GF-D8 (cell line): ENCODE data around the gene ADGRB2.

ENCODE experiments used
- DNase-seq: peaks from one replicate; lab custom pipeline; 2025; lab: John Stamatoyannopoulos, UW

ADGRB2 gene

GRCh38 chr1:31793586-31794285 is 29.6 kb upstream of the ADGRB2 start:
- no peak for DNase-seq

DNA sequence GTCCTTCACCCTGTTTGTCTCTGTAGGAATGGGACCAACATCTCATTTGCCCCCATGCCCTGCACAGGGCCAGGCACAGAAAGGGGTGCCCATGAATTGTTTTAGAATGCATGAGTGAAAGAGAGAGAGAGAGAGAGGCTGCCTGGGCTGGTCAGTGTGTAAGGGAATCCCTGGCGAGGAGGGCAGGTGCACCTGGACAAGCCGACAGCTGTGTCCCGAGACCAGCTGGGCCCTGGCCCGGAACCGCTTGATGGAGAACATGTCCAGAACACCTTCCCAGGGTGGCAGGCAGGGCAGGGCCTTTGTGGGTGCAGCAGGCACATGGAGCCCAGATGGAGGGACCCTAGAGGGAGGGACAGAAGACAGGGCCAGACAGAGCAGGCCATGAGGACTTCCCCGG is 28.9 kb upstream of the ADGRB2 start:
- DNase-seq, result no peak

DNA sequence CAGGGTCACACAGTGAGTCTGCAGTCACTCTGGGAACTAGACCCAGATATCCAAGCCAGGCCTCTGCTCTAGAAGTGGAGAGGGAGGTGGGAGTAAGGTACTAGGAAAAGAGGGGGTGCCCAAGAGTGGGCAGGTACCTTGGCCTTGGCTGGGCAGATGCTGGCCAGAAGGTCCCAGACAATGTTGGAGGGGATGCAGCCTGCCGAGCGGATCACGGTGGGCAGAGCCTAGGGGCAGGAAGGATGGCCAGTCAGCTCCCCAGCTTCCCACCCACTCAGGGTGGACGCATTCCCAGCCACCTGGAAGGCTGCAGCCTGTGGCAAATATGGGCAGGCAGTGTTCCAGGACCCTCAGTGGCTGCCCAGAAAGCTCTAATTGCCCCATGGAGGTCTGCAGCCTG is 28.4 kb upstream of the ADGRB2 start:
- no peak for DNase-seq

DNA sequence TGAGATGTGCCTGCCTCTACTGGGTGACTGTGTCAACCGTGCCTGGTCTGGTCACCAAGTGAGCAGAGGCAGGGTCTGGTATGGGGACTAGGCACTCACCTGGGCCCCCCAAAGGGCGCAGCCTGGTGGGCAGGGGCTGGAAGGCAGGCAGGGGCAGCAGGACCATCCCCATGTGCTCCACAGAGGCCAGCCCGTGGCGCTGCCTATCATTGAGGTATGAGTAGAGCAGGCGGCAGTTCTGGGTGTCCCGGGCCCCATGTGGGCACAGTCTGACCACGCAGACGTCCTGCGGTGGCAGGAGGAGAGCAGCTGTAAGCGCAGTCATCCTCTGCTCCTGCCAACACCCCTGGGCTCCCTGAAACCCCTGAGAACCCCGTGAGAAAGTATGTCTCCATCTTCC is 28.0 kb upstream of the ADGRB2 start:
- DNase-seq, result no peak

- no peak for DNase-seq
Observed at GRCh38 chr1:31791131-31791858, 27.2 kb upstream of the ADGRB2 start.

DNA sequence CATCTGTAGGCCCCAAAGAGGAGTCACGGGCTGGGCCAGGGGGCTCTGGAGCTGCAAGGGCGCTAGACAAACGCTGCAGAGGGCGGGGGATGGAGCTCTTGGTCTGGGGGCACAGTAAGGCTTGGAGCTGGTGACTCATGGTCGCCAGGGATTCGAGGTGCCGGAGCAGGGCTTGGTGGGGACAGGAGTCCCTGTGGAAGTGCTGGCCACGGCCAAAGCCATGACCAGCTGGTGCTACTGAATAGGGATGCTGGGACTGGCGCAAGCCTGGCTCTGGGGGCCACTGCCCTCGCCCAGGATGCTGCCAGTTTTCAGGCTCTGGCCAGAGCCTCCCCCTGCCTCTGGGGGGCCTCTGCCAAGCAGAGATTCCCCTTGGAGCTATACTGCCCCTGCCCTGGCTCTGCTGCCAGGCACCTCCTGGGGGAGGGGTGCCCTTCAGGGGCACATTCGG is 26.5 kb upstream of the ADGRB2 start:
- DNase-seq, result no peak

DNA sequence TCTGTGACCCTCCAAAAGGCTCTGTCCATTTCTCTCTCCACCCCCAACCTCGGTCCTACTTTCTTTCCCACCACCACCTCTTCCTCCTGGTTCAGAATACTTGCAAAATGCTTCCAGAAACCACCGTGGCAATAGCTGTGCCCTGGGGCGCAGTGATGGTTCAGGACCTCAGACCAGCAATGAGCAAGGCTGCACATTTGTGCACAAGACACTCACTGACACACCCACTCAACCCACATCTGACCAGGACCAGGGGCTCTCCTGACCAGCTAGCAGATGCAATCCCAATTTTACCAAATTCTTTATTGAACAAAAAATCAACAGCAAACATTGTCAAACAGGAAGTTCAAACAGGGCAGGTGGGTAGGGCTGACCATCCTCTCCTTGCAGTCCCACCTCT is 26.0 kb upstream of the ADGRB2 start:
- DNase-seq, result no peak

DNA sequence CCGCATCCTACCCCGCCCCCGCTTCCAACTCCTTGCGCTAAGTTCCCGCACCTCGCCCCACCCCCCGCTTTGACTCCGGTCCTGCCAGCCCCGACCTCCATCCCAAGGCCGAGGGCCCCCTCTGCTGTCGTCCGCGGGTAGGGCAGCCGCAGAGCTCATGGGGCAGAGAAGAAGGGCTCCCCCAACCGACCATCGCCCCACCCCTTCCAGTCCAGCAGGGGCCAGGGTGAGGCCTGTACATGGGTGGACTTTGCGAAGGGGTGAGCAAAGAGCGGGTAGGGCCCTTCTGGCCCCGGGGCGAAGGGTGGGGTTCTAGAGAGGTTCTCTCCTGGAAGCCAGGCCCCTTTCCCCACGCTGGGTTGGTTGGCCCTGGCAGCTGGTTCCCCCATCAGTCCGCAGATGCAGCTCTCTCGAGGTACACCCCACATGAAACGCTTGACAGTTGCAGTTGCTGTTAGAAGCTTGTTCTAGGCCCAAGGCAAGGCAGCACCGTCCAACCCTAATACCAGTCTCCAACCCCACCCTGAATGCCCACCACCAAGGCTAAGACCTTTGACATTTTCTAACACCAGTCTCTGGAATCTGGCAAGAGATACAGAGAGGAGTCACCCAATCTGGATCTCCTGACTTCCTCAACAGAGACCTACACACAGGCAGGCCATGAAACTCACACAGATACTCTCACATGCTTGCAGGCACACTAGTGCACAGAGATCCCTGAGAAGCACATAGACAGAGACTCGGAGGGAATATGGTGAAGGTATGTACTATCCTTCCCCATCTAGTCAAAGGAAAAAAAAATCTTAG is 25.3 kb upstream of the ADGRB2 start:
- DNase-seq, result peak; percentile 10

DNA sequence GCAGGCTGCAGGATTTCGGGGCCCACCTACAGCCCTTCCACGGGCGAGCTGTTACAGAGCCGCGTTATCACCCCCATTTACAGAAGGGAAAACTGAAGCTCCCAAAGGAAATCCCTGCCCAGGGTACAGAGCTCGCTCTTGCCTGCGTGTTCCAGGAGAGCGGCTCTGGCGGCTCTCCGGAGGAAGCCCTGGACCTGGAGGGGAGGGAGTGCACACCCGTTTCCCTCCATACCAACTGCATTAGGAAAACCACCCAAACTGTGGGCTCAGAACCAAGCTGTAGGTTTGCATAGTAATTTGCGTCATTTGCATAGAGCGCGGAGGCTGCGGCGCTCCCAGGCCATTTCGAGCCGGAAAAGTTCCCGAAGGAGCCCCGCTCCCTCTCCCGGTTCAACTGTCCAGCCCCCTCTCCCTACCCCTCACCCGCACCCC is 24.7 kb upstream of the ADGRB2 start:
- no peak for DNase-seq

- no peak for DNase-seq
Observed at GRCh38 chr1:31788138-31788824, 24.1 kb upstream of the ADGRB2 start.

- DNase-seq, result no peak
Observed at GRCh38 chr1:31787786-31788137, 23.6 kb upstream of the ADGRB2 start.

GRCh38 chr1:31787261-31787660 is 23.1 kb upstream of the ADGRB2 start:
- no peak for DNase-seq

GRCh38 chr1:31786366-31787060 is 22.4 kb upstream of the ADGRB2 start:
- DNase-seq, result no peak

DNA sequence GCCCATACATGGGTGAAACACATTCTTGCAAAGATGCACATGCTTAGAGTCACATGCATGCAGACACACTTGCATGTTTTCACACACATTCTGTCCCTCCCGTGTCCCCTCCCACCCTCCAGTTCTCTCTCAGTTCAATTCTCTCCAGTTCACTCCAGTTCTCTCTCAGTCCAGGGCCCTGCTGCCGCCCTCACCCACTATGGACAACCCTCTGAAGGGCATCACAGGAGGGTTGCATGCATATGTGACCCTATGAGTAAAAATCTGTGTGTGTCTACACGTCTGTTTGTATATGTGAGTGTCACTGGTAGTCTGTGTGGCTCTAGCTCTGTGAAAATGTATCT is 21.8 kb upstream of the ADGRB2 start:
- no peak for DNase-seq

DNA sequence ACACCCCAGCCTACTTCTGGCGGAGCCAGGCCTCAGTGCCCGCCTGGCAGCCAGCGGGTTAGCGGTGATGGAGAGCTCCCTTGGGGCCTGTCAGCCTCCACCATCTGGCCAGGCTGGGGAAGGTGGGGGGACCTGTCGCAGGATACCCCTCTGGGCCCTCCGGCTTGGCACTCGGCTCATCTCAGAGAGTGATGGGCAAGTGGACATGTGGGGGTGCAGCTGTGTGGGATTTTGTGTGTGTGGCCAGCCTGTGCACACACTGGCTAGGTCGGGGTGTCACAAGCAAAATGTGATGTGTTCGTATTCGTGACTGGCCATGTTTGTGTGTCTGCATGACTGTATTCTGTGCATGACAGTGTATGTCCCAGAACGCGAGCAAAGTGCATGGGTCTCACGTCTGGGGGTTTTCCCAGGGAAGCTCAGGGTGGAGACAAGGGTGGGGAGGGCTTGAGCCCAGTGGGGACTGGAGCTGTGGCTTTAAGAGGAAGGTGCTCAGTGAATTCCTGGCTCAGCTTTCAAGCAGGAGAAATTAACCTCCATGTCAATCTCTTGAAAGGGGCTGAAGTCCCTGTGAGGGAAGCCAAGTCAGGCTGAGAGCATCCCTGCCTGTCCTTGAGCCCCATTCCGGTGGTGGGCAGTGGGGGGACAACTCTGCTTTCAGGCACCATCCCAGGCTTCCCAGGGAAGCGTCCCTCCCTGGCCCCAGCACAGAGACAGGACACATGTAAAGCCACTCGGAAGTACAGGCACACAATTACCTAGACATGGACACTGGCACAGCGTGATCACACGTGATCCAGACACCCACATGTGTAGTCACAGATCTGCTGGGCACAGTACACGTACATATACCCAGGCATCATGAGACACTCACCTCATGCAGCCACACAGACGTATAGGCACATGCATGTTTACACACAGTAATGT is 21.1 kb upstream of the ADGRB2 start:
- DNase-seq, result no peak

DNA sequence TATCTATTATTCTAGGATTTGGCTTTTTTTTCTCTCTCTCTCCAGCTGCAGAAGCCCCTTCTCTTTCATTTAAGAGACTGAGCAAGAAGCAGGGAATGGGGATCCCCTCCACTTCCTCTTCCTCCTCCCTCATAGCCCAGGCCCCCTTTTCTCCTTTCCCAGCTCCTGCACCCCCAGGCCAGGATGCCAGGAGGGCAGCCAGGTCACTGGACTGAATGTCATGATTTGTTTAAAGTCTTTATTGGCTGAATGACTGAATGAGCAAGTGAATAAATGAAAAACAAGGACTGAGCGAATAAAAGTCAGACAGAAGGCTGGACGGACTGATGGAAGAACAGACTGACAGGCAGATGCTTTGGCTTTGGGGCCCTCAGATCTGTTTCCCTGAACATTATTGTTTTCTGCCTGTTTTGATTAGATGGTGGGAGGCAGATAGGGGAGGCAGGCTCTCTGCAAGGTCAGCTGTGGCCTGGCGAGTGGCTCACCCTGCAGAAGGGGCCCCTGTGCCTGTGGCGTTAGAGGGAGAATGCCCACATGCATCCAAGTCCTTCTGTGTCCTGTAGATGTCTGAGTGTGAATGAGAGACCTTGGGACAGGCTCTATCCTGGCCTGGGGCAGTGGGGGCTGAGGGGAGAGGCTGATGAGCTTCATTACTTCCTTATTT is 20.3 kb upstream of the ADGRB2 start:
- no peak for DNase-seq

DNA sequence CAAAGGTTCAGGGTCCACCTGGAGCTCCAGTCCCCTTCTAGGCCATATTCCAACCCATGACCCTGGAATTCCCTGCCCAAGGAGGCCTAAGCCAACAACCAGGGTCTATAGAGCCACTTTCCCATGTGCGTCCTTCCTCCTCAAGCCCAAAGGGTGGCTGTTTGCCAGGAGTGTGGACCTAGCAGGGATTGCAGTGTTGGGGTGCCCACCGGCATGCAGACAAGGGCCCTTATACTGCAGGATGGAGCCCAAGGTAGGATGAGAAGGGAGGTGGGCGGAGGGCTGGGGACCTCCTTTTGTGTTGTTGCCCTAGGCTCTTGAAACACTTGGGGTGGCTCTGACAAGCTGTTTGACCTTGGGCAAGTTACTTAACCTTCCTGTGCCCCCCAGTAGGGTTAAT is 19.7 kb upstream of the ADGRB2 start:
- DNase-seq, result no peak

- DNase-seq, result no peak
Observed at GRCh38 chr1:31782421-31783410, 18.6 kb upstream of the ADGRB2 start.
